Common myeloid progenitor, CD34-positive (primary cell): ENCODE data around the gene ADA.

ENCODE experiments used
- CTCF ChIA-PET: fragments of 350-600 bp; sonication (Branson Sonifier 250); formaldehyde crosslinking; loops from one replicate; lab custom pipeline; 2021; ENCODE audit warnings: antibody characterized with exemption; lab: Charles Lee
- POLR2A ChIA-PET: fragments of 350-600 bp; sonication (Branson Sonifier 250); formaldehyde crosslinking; loops from one replicate; lab custom pipeline; 2021; ENCODE audit warnings: antibody characterized with exemption; lab: Charles Lee
- DNase-seq, 3 donors: peaks; one replicate each; pipeline versions ENCODE4 v3.0.0 to v3.0.0-alpha.2; 2013
- H3K27ac ChIP-seq, 2 experiments: 1 replicate in 1 of 2; 2 replicates in 1 of 2; pipeline ENCODE4 v1.7.0; 2013; ENCODE audit warnings: inconsistent platforms in 2 of 2, low read length in 2 of 2, mild to moderate bottlenecking in 2 of 2, low read depth in 1 of 2, moderate library complexity in 1 of 2; ENCODE audit not compliant: severe bottlenecking in 2 of 2, insufficient read depth in 1 of 2, poor library complexity in 1 of 2
- H3K27me3 ChIP-seq, 5 experiments: replicated peaks in 2 of 5; 1 replicate in 3 of 5; 2 replicates in 2 of 5; pipeline versions ENCODE4 v1.6.1 to v1.7.0; 2013; ENCODE audit warnings: low read length in 4 of 5, mild to moderate bottlenecking in 2 of 5, moderate library complexity in 2 of 5, inconsistent platforms in 1 of 5; ENCODE audit not compliant: insufficient read depth in 5 of 5, control insufficient read depth in 4 of 5
- H3K36me3 ChIP-seq, 4 experiments: 1 replicate in 2 of 4; 2 replicates in 2 of 4; pipeline versions ENCODE4 v1.6.1 to v1.7.0; 2013; ENCODE audit warnings: low read length in 3 of 4, control low read depth in 1 of 4, mild to moderate bottlenecking in 1 of 4; ENCODE audit not compliant: control insufficient read depth in 4 of 4, insufficient read depth in 4 of 4
- H3K4me1 ChIP-seq, 4 experiments: 1 replicate in 3 of 4; 2 replicates in 1 of 4; pipeline versions ENCODE4 v1.6.1 to v1.7.1; 2013; ENCODE audit warnings: low read length in 3 of 4, mild to moderate bottlenecking in 3 of 4, control low read depth in 1 of 4, inconsistent platforms in 1 of 4, moderate library complexity in 1 of 4; ENCODE audit not compliant: control insufficient read depth in 4 of 4, insufficient read depth in 4 of 4; ENCODE audit errors: control extremely low read depth in 1 of 4
- H3K4me3 ChIP-seq, 7 experiments: 1 replicate in 4 of 7; 2 replicates in 3 of 7; pipeline versions ENCODE4 v1.5.1 to v1.7.0; 2013; ENCODE audit warnings: mild to moderate bottlenecking in 7 of 7, low read length in 6 of 7, moderate library complexity in 6 of 7, inconsistent platforms in 2 of 7, low read depth in 2 of 7, control low read depth in 1 of 7; ENCODE audit not compliant: insufficient read depth in 4 of 7, control insufficient read depth in 1 of 7; ENCODE audit errors: extremely low read depth in 1 of 7
- H3K9me3 ChIP-seq, 5 experiments: 1 replicate in 4 of 5; 2 replicates in 1 of 5; pipeline versions ENCODE4 v1.6.1 to v1.7.1; 2013; ENCODE audit warnings: low read length in 4 of 5, mild to moderate bottlenecking in 2 of 5, inconsistent platforms in 1 of 5, low read depth in 1 of 5, moderate library complexity in 1 of 5; ENCODE audit not compliant: control insufficient read depth in 4 of 5, insufficient read depth in 2 of 5; ENCODE audit errors: control extremely low read depth in 1 of 5
- WGBS: methylation state at CpG from one replicate; pipeline ENCODE4 v1.1.5; 2013; ENCODE audit not compliant: insufficient coverage; 5-methylcytosine and 5-hydroxymethylcytosine counted together

ADA gene

GRCh38 chr20:44629017-44629385 is 22.5 kb downstream of the ADA start:
- WGBS = 99% methylated on average over 7 of the region's 9 CpGs
- POLR2A ChIA-PET = no interaction called here
- Histone ChIP-seq H3K4me1 (no peaks in the 10 kb centered on the region), H3K27ac (no peak overlapping the region), H3K36me3 (peaks cover 12 to 83% (median 56%) of the 10 kb centered on the region in 4 experiments), H3K4me3 (no peak overlapping the region), H3K27me3 (no peaks in the 10 kb centered on the region), H3K9me3 (peaks cover 0 to 5% (median 0%) of the 10 kb centered on the region in 5 experiments)
- CTCF ChIA-PET = interaction anchor here (0.6 to 1.5 kb wide), 5 partner anchors 9 to 55 kb away, joined by 3 to 5 read pairs (median 4); no protein-coding TSS in a partner anchor
- DNase-seq = no peak

GRCh38 chr20:44627364-44628010 is 24.0 kb downstream of the ADA start:
- no peak overlapping the region for H3K4me3 ChIP-seq
- WGBS = 92% methylated on average over 13 of the region's 13 CpGs
- ChIA-PET POLR2A (no interaction called here), CTCF (interaction anchor here (1.0 to 1.5 kb wide), 5 partner anchors 10 to 56 kb away, joined by 3 to 5 read pairs (median 3); no protein-coding TSS in a partner anchor)
- H3K36me3 ChIP-seq = peaks cover 20 to 83% (median 59%) of the 10 kb centered on the region in 4 experiments
- peaks cover 0 to 16% (median 7%) of the 10 kb centered on the region in 5 experiments for H3K9me3 ChIP-seq
- DNase-seq = no peak
- H3K27me3 ChIP-seq = no peaks in the 10 kb centered on the region
- no peak overlapping the region for H3K27ac ChIP-seq
- no peaks in the 10 kb centered on the region for H3K4me1 ChIP-seq

GRCh38 chr20:44626278-44626677 is 25.2 kb downstream of the ADA start:
- ChIA-PET POLR2A (interaction anchor here (0.6 kb wide), 1 partner anchor 416 kb away, joined by 5 read pairs; no protein-coding TSS in a partner anchor), CTCF (interaction anchor here (0.8 to 1.4 kb wide), 4 partner anchors 8 to 57 kb away, joined by 3 to 5 read pairs (median 4); no protein-coding TSS in a partner anchor)
- DNase-seq = no peak
- peaks cover 0 to 16% (median 7%) of the 10 kb centered on the region in 5 experiments for H3K9me3 ChIP-seq
- WGBS = 96% methylated on average over 3 of the region's 7 CpGs
- no peaks in the 10 kb centered on the region for H3K4me1 ChIP-seq
- H3K27me3 ChIP-seq = no peaks in the 10 kb centered on the region
- no peak overlapping the region for H3K4me3 ChIP-seq
- peaks cover 20 to 86% (median 64%) of the 10 kb centered on the region in 4 experiments for H3K36me3 ChIP-seq
- H3K27ac ChIP-seq = no peak overlapping the region

GRCh38 chr20:44625361-44625760 is 26.1 kb downstream of the ADA start:
- Histone ChIP-seq H3K4me3 (no peak overlapping the region), H3K27me3 (no peaks in the 10 kb centered on the region), H3K4me1 (no peaks in the 10 kb centered on the region), H3K9me3 (peaks cover 0 to 16% (median 7%) of the 10 kb centered on the region in 5 experiments), H3K36me3 (peaks cover 20 to 91% (median 71%) of the 10 kb centered on the region in 4 experiments), H3K27ac (no peak overlapping the region)
- DNase-seq = no peak
- CTCF ChIA-PET = interaction anchor here (0.9 to 1.0 kb wide), 2 partner anchors 24 to 26 kb away, joined by 3 to 4 read pairs; no protein-coding TSS in a partner anchor
- POLR2A ChIA-PET = no interaction called here
- 100% methylated on average over 2 of the region's 8 CpGs for WGBS

GRCh38 chr20:44624743-44625271 is 26.7 kb downstream of the ADA start:
- no peak overlapping the region for H3K27ac ChIP-seq
- peaks cover 20 to 96% (median 77%) of the 10 kb centered on the region in 4 experiments for H3K36me3 ChIP-seq
- 90% methylated on average over 6 of the region's 6 CpGs for WGBS
- H3K4me3 ChIP-seq = no peak overlapping the region
- peaks cover 0 to 16% (median 7%) of the 10 kb centered on the region in 5 experiments for H3K9me3 ChIP-seq
- DNase-seq = no peak
- ChIA-PET POLR2A (no interaction called here), CTCF (interaction anchor here (0.9 to 1.0 kb wide), 3 partner anchors 19 to 26 kb away, joined by 3 to 4 read pairs (median 3); no protein-coding TSS in a partner anchor)
- no peaks in the 10 kb centered on the region for H3K27me3 ChIP-seq
- H3K4me1 ChIP-seq = no peaks in the 10 kb centered on the region

- DNase-seq = no peak
- Histone ChIP-seq H3K9me3 (peaks cover 0 to 16% (median 7%) of the 10 kb centered on the region in 5 experiments), H3K4me1 (peaks cover 0 to 2% (median 0%) of the 10 kb centered on the region in 4 experiments), H3K27me3 (no peaks in the 10 kb centered on the region), H3K36me3 (peaks cover 22 to 96% (median 81%) of the 10 kb centered on the region in 4 experiments), H3K27ac (no peak overlapping the region), H3K4me3 (no peak overlapping the region)
- POLR2A ChIA-PET = interaction anchor here (0.6 kb wide), 1 partner anchor 22 kb away, joined by 5 read pairs; no protein-coding TSS in a partner anchor
- CTCF ChIA-PET = interaction anchor here (1.0 to 1.1 kb wide), 2 partner anchors 11 to 19 kb away, joined by 3 read pairs; no protein-coding TSS in a partner anchor
- WGBS = 100% methylated on average over 4 of the region's 4 CpGs
Measured at GRCh38 chr20:44624152-44624551, 27.3 kb downstream of the ADA start.
